NB4 (cell line): ENCODE results near the gene ETV4.
A peak's percentile ranks its signal among the peaks of the same experiment; 100 is the strongest.

Experiments used
- DNase-seq: peaks from one replicate; pipeline ENCODE4 v3.0.0; 2010; ENCODE audit warnings: low read depth
- H3K4me3 ChIP-seq: one replicate; pipeline ENCODE4 v1.5.1; 2011; ENCODE audit warnings: mild to moderate bottlenecking, low read depth, low read length, moderate library complexity
- CTCF ChIP-seq: IDR thresholded peaks from one replicate; pipeline ENCODE4 v1.5.1; 2012; ENCODE audit warnings: low read depth, low read length
- MYC ChIP-seq: IDR thresholded peaks from 2 replicates; pipeline ENCODE4 v1.6.1; 2011; ENCODE audit warnings: low read depth, low read length
- POLR2A ChIP-seq: IDR thresholded peaks from 2 replicates; pipeline ENCODE4 v1.6.1; 2011; ENCODE audit warnings: mild to moderate bottlenecking; ENCODE audit not compliant: insufficient read length; ENCODE audit errors: extremely low read depth
- TF ChIP-seq, protein P1 (sequence below): IDR thresholded peaks from 2 replicates; pipeline ENCODE4 v1.6.1; 2011; ENCODE audit warnings: low read depth, low read length

The ETV4 gene

DNA sequence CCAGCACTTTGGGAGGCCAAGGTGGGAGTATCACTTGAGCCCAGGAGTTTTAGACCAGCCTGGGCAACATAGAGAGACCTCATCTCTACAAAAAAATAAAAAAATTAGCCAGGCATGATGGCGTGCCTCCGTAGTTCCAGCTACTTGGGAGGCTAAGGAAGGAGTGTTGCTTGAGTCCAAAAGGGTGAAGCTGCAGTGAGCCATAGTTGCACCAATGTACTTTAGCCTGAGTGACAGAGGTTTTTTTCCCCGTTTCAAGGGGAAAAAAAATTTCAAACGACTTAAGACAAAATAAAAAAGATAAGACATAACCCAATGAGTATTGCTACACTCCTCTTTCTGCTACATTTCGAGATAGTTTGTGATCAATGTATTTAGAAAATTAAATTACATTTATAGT, 55.5 kb downstream of the ETV4 start:
- no peak overlapping the region for H3K4me3 ChIP-seq
- no peak for DNase-seq
- no peak for TF ChIP-seq POLR2A
- no peak for TF ChIP-seq CTCF
- TF ChIP-seq MYC: no peak
- TF ChIP-seq, protein P1, sequence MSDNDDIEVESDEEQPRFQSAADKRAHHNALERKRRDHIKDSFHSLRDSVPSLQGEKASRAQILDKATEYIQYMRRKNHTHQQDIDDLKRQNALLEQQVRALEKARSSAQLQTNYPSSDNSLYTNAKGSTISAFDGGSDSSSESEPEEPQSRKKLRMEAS: no peak

- peak; percentile 96 for DNase-seq
- TF ChIP-seq, protein P1: peak; percentile 81
- TF ChIP-seq MYC (peak; percentile 56; the same call in 1 of the 2 replicates), POLR2A (peak; percentile 71), CTCF (peak; percentile 97)
These were observed 62.2 kb downstream of the ETV4 start, which contains the start of gene DHX8 for GRCh38 chr17:43483674-43484551. DHX8 (plus strand) TSS chr17:43483975; CDS start chr17:43484038, 63 bp downstream.

GRCh38 chr17:43482103-43483012, 63.8 kb downstream of the ETV4 start:
- H3K4me3 ChIP-seq: no peak overlapping the region
- TF ChIP-seq CTCF (no peak), POLR2A (no peak), MYC (no peak)
- TF ChIP-seq, protein P1: no peak
- no peak for DNase-seq

More at GRCh38 chr17:43483674-43484551, 62.2 kb downstream of the ETV4 start, which contains the start of gene DHX8:
- H3K4me3 ChIP-seq: peak within 1 kb of the TSS; percentile 99

DNA sequence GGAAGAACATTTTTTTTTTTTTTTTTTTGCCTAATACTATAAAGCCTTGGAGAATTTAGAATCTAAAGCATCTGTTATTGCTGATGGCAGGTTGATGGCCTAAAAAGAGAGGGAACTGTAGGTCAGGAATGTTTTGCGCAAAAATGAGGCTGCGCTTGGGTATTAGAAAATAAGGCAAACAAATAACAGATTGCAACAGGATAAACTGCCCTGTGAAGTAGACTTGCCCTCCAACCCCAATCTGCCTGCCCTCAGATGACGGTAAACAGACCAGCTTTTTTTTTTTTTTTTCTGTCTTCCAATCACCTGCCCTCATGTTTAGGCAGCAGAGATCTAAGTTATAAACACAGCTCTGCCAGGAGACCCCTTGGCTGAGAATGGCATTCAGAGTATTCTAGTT, 66.2 kb downstream of the ETV4 start:
- TF ChIP-seq, protein P1: no peak
- TF ChIP-seq POLR2A (no peak), CTCF (no peak), MYC (no peak)
- no peak for DNase-seq
- H3K4me3 ChIP-seq: no peak overlapping the region
